CD4-positive, alpha-beta T cell treated with Interleukin-2 at 100 ng/mL for 4 hours (primary cell): ENCODE data around the gene B4GALT3.
A peak's percentile ranks its signal among the peaks of the same experiment; 100 is the strongest.
"Not testable (repeated sequence)": the region's sequence is repeated elsewhere in the genome, so short reads cannot be mapped to it uniquely, and the experiment has no call there.

Experiments
- DNase-seq: peaks from one replicate; pipeline ENCODE4 v3.0.0-alpha.2; 2020; ENCODE audit warnings: low spot score

The B4GALT3 gene

DNA sequence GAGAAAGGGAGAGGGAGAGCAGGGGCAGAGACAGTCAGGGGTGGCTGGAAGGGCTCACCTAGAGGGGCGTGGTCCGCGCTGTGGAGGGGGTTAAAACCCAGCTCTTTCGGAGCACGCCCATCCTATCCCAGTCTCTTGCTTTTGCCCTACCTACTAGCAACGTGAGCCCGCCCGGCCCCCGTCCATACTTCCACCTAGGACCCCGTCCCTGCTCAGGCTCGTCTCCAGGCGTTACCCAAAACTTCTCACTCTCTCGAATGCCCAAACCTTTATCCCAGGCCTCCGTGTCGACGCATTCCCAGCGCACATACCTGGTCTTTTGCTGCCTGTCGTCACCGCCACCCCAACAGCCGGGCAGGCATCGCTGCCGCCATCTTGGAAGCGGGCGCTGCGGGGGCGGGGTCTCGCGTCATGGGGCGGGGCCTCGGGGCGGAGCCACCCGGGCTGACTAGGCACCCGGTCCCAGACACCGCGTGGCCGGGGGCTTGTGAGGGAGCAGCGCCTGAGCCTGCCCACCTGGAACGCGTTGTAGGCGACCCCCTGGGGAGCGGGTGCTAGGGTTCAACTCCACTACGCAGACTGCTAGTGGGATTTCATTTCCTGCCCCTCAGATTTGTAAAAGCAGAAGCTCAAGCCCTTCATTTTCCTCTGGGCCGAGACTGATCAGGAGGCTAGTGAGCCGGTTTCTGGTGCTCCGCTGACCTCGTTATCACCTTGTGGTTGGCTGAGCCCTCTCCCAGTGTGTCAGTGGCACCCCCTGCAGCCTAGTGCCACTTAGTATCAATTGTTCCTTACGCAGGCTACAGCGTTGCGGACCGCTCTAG lies at the start of gene B4GALT3:
Gene B4GALT3, minus strand, starts transcription at position 396 of the 824 bp plus-strand sequence. CDS start 1,447 bp downstream, outside the sequence.
- peak; percentile 94 for DNase-seq

DNA sequence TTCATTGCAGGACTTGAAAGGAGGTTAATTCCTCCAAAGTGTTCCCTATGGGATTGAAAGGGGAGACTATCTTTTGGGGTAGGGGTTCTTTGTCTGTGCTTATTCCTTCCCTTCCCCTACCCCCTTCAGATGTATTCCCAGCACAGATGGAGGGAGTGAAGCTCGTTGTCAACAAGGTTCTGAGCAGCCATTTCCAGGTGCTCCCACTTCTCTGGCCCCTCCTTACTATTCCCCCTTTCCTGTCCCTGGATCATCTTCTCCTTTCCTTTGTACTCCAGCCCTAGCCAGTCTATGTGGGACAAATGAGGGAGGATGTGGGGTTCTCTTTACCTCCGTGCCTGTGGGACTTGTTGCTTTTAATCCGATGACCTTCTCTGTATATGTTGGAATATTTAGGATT lies 49.5 kb upstream of the B4GALT3 start:
- no peak for DNase-seq

DNA sequence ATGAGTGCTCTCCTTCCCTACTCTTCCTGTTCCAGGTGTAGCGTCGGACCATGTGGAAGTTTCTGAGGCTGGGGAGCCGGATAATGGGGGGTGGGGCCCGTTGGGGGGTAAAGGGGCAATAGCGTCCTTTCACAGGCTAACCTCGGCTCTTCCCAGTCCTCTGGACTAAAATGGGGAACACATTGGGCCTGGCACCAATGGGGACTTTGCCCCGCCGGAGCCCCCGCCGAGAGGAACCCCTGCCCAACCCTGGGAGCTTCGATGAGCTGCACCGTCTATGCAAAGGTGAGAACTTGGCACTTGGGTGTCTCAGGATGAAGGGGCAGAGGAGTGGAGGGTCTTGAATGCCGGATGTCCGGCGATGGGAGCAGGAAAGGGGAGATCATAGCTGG lies 49.0 kb upstream of the B4GALT3 start:
- DNase-seq: no peak

DNA sequence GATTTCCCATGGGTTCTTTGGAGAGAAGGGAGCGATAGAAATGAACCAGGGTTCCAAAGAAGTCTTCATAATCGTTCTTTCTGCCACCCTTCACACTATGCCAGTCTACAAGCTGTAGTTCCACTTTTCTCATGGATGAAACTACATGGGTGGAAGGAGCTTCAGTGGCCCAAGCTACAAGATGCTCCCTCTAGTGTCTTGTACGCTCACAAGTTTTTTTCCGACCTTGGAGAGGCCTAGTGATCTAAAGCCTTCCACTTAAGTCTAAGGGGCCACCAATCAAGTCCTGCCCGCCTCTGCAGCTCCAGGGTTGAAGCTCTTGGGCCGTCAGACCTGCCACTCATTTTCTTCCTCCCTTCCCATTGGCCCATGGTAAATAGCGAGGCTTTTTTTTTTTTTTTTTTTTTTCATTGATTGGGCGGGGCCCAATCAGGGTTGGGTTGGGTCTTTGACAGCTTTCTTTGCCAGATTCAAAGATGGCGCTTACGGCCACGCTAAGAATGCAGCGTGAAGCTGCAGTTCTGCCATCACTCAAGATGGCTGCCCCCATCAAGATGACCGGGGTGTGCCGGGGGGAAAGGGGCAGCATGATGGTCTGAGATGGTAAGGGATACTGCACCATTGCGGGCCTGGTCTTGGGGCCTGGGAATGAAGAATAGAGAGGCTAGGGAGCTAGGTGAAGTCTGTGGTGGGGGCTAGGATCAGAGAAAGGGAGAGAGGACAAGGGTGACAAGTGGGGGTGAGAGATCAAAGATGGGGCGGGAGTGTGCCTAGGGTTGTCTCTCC lies 48.4 kb upstream of the B4GALT3 start, which contains the start of gene TOMM40L:
Gene TOMM40L, plus strand, starts transcription at position 527 of the 786 bp plus-strand sequence. CDS start 430 bp downstream, outside the sequence.
- peak; percentile 97 for DNase-seq

DNA sequence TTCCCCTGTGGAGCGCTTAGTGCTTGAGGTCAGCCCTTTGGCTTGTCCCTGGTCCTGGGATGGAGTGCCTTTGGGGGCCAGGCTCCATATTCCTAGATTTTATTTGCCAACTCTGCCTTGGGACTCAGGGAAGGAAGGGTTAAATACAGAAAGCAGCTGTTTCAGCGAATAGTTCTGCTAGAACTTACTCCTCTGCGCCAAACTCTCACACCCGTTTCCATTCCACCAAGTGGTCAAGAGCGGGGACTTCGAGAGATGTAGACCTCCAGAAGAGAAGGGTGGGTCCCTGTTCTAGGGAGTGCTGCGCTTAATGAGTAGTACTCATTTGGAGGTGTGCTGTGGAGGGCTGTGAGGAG lies 47.8 kb upstream of the B4GALT3 start:
- DNase-seq: no peak

DNA sequence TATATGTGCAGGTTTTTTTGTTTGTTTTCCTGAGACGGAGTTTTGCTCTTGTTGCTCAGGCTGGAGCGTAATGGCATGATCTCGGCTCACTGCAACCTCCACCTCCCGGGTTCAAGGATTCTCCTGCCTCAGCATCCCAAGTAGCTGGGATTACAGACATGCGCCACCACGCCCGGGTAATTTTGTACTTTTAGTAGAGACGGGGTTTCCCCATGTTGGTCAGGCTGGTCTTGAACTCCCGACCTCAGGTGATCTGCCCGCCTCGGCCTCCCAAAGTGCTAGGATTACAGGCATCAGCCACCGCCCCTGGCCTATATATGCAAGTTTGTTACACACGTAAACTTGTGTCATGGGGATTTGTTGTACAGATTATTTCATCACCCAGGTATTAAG lies 47.4 kb upstream of the B4GALT3 start:
- not testable (repeated sequence) for DNase-seq

DNA sequence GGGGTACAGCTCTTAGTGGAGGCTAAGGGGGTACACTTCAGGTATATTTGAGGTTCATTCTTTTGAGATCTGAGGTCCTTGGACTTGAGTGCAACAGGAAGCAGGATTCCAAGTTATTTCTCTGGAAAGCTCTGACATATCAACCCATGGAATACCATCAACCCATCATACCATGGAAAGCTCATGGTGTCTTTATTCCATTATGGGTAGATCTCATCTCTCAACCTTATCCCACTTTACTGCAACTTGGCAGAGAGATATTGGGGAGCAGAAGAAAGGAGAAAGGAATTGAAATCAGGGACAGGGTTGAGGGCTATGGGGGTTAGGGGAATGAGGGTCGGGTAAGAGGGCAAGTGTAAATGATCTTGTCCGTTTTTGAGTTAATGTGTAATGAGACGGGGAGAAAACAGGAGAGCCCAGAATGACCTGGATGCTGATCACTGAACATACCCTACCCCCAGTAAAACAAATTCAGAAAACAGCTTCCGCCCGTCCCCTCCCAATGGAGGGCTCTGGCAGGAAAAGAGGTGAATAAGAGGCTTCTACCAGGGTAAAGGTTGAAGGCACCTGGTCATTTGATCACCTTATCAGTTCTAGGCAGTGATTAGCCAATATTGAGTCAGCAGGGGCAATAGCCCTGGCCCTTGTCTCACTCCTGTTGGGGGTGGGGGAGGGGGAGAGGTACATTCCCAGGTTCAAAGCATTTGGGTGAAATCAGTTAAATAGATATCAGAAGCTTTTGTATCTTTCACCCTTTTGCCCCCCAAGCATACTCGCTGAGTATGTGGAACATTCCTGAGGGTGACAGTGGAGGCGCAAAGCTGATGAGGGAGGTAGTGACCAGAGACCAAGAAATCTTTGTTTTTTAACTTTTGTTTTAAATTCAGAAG lies 46.7 kb upstream of the B4GALT3 start:
- DNase-seq: no peak

DNA sequence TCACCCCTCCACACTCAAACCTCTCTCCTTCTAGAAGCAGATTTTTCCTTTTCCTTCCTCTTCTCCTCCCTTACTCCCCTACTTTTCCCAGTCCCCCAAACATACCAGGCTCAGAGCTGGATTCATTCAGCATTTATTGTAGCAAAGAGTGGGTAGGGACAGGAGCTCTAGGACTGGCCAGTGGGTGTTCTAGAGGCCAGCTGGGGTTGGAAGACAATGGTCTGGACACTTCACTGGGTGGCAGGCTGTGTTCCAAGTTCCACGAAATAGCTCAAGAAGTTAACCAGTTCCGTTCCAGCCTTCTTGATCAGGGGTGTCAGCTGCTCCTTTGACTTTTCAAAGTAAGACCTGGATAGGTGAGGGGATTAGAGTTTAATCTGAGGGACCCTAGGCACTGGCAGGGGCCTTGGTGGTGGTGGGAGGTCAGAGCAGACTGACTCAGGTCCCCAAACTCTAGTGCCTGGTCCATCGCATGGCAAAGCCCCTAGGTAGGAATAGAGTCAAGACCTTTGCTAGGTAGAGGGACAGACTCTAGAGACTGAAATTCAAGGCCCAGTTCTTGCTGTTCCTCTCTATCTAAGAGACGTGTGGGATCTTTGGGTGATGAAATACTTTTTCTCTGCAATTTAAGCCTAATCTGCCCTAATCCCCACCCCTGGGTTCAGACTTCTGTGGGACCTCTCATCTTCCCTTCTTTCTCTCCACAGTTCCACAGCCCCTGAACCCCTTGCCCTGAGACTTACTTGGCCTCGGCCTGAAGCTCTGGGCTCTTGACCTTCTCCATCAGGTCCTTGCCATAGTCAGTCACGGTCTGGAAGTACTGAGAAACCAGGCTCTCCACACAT lies 45.1 kb upstream of the B4GALT3 start:
- no peak for DNase-seq

DNA sequence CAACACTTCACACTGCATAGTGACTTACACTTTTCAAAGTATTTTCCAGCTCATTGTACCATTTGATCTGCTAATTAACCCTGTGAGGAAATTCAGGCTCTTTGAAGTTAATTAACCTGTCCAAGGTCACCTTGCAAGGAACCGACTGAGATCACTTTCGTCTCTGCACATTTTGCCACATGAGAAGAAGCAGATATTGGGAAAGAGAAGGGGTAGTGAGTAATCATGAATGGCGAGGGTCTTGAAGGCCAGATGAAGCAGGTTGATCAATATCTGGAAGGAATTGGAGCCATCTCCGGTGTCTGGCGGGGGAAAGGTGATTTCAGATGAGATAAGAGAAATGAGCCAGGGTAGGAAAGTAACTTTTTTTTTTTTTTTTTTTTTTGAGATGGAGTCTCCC lies 42.7 kb upstream of the B4GALT3 start:
- DNase-seq: no peak

DNA sequence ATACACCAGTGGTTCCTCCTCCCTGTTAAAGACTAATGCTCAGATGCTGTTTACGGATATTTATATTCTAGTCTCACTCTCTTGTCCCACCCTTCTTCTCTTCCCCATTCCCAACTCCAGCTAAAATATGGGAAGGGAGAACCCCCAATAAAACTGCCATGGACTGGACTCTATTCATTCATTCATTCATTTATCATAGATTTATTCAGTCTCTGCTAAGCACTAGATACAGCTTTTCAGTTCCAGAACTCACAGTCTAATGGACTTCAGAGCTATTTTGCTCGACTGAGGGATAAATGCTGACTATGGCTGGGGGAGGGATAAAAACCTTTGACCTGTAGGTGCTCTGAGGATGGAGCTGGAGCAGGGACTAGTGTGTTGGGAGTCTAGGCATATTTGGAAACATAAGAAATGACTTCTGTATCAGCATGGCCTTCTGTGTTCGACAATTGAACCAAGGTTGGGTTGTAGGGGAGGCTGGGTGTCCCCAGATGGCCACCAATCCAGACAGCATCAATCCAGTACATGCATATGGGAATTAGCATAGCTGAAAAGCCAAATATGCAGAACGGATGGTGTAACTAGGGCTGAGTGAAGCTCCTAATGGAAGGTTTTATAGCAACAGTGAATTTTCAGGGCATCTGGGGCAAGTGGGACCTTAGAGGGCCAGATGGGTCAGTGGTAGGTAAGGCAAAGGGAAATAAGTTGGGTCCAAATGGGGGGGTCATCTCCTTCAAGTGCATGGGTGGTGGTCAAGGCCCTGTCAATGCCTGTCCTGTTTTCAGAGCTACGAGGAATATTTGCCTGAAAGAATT lies 42.0 kb upstream of the B4GALT3 start:
- no peak for DNase-seq

DNA sequence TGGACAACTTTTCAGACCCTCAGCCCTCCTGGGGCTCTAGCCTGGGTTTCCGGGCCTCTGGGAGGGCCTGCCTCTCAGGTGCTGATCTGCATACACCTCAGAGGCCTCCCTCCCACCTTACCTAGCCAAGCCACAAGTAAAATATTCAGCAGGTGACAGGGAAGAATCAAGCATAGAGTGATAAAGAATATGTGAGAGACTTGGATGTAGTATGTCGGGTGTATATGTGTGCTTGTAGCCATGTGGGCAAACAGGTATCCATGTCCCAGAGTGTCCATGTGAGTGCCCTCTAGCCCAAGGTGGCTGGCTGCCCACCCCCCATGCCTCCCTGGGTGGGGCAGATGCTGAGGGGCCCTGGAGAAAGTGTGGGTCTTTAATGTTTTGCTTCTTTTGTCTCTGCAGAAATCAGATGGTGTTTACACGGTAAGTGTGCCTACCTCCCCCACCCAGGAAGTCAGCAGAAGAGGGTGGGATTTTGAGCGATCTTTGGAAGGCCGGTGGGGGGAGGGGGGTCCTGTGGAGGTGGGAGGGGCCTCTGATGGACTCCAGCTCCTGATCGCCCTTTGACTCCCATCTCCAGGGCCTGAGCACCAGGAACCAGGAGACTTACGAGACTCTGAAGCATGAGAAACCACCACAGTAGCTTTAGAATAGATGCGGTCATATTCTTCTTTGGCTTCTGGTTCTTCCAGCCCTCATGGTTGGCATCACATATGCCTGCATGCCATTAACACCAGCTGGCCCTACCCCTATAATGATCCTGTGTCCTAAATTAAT lies 41.2 kb upstream of the B4GALT3 start:
- DNase-seq: no peak

DNA sequence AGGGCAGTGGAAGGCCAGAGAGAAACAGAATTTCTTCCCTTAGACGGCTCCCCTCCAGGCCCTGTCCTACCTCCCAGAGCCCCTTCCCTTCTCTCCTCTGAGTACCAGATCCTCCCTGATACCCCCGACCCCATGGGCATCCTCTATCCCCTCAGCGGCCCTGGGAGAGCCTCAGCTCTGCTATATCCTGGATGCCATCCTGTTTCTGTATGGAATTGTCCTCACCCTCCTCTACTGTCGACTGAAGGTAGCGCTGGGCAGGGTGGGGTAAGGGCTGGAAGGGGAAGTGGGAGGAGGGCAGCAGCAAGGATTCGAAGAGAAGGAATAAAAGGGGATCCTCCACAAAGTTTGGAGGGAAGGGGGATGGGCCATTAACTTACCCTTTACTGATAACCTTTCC lies 40.5 kb upstream of the B4GALT3 start:
- no peak for DNase-seq

DNA sequence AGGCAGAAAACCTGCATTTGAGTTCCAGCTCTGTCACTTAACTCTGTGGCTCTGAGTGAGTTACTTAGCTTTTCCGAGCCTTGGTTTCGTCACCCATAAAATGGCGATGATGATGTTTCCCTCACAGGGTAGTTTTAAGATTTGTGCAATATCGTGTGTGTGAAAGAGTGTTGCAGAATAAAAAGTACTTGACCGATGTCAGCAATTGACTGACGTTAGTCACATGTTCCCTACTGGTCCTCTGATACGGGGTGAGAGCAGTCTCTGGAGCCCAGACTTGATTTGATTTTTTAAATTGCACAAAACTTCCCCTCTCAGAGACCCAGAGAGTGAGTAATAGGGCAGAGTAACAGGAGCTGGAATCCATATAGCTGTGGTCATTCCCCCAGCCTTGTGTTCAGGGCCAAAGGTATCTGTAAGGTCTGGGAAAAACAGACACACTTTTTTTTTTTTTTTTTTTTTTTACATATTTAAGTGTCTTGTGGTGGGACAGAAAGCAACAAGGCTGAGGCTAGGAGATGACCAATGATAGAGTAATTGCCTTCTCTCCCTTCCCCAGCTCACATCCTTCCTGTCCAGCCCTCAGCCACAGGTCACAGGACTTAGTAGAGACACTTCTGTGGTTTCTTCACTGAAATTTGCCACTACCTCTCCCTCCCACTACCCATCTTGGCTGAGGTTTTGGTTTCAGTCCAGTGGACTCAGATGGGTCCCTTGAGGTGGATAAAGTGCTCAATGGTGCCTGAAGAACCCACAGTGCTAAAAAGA lies 39.8 kb upstream of the B4GALT3 start:
- no peak for DNase-seq

DNA sequence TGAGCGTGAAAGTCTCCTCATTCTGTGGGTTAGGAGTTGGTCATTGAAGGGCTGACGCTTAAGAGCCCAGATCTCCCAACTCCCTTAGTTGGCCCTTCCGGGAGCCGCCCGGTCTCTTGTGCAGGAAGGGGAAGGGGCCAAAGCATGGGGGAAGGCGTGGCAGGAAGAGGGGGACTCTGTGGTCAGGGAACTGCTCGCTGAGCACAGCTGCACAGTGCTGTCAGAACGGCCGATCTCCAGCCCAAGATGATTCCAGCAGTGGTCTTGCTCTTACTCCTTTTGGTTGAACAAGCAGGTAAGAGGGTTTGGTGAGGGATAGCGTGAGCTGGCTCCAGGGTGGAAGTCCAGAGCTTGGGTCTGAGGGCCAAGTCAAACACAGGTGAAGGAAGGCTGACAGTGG lies 37.8 kb upstream of the B4GALT3 start, which contains the start of gene FCER1G:
Gene FCER1G, plus strand, starts transcription at position 220 of the 400 bp plus-strand sequence. Its CDS starts 27 bp downstream, at position 247.
- no peak for DNase-seq

DNA sequence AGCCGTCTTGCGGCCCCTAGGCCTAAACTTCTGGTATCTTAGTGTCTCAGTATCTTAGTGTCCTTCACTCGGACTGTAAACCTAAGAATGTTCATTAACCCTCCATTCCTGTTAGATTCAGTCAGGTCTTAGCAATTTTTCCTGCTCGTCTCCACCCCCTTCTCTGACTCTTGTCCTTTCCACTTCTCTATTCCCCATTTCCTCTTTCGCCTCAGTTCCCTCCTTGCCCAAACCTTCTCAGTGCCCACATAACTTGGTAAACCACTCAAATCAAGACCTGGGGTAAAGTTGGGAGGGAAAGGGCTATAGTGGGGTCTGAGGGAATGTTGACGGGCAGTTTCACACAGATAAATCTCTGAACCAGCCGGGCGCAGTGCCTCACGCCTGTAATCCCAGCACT lies 37.1 kb upstream of the B4GALT3 start:
- no peak for DNase-seq

DNA sequence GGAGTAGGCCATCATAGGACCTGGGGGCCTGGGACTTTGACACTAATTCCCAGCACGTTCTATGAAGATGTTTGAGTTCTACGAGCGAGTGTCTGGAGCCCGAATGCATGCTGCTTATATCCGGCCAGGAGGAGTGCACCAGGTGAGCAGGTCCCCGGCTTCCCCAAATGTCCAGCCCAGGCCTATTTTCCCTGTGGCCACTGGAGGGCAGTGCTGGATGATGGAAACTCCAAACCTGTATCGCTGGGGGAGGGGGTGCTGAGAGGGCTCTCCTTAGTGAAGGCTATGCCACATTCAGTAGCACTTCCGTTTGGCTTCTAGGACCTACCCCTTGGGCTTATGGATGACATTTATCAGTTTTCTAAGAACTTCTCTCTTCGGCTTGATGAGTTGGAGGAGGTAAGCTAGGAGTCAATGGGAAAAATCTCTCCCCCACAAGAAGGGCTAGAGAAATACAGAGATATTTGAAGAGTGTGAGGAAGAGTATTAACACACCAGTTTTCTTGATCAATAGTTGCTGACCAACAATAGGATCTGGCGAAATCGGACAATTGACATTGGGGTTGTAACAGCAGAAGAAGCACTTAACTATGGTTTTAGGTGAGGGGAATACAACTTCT lies 32.6 kb upstream of the B4GALT3 start:
- peak; percentile 75 for DNase-seq

DNA sequence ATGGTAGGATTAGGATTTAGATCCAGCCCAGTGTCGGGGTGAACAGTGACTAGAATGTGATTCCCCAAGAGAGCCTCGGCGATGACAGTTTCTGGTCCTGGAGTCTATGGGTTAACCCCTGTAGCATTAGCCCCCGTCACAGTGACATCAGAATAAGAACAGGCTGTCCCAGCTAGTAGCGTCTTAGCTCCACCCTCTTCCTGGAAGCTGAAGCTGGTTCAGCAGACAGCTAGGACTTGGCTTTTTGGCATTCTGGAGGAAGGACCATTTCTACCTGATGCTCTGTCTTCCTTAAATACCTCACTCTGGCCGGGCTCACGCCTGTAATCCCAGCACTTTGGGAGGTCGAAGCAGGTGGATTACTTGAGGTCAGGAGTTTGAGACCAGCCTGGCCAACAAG lies 29.9 kb upstream of the B4GALT3 start:
- no peak for DNase-seq

DNA sequence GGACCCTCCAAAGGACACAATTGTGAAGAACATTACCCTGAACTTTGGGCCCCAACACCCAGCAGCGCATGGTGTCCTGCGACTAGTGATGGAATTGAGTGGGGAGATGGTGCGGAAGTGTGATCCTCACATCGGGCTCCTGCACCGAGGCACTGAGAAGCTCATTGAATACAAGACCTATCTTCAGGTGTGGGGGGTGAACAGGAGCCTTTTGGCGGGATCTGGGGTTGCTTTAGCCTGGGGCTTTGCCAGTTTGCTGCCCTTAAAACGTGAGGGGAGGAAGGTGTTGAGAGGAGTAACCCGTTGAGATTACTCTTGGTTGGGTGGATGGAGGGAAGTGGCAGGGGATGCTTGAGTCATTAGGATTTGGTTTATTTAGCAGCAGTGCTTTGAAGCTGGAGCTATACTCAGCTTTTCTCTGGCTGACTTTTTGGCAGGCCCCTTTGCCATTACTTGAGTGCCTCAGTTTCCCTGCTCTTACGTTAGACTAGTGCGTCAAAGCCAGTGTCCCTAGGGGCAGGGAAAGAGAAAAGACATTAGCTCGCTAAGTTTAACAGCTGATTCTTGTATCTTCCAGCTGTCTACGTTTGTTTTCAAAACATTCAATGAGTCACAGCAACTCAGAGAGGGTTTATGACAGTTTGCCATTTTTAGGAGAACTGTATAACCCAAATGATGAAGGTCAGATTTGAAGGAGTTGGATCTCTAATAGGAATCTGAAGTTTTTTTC lies 29.3 kb upstream of the B4GALT3 start:
- DNase-seq: no peak
